SU-DHL-6 (cell line): ENCODE results near the gene STAM.
A peak's percentile ranks its signal among the peaks of the same experiment; 100 is the strongest.

Source experiments
- H2AFZ ChIP-seq: fragments of 200-600 bp; sonication (generic); 2 replicates; pipeline ENCODE4 v1.6.1; 2014; ENCODE audit warnings: low read depth, mild to moderate bottlenecking, moderate library complexity, mixed read lengths, antibody characterized with exemption, low read length; ENCODE audit not compliant: severe bottlenecking
- H3F3A ChIP-seq: fragments of 200-600 bp; shearing (Covaris generic); 2 replicates; pipeline ENCODE4 v1.6.0; 2016; ENCODE audit warnings: antibody characterized with exemption, mild to moderate bottlenecking; ENCODE audit not compliant: insufficient read depth
- H3K27ac ChIP-seq: fragments of 200-600 bp; sonication (generic); 2 replicates; pipeline ENCODE4 v1.5.1; 2016; ENCODE audit warnings: low read depth, mild to moderate bottlenecking, low read length, moderate library complexity, mixed read lengths
- H3K27me3 ChIP-seq: fragments of 200-600 bp; sonication (generic), shearing (Covaris generic); 2 replicates; pipeline ENCODE4 v1.6.0; 2014; ENCODE audit warnings: mild to moderate bottlenecking, low read length
- H3K36me3 ChIP-seq: fragments of 200-600 bp; sonication (generic); 2 replicates; pipeline ENCODE4 v1.6.1; 2014; ENCODE audit warnings: mild to moderate bottlenecking, low read length, mixed read lengths
- H3K4me2 ChIP-seq: fragments of 300-600, 200-600 bp; shearing (Covaris generic), sonication (generic); 2 replicates; pipeline ENCODE4 v1.6.0; 2014; ENCODE audit warnings: low read length, low read depth, mild to moderate bottlenecking; ENCODE audit not compliant: poor library complexity, severe bottlenecking
- H3K4me3 ChIP-seq: fragments of 200-600 bp; sonication (generic); 2 replicates; pipeline ENCODE4 v1.5.1; 2014; ENCODE audit warnings: antibody characterized with exemption, low read length, mild to moderate bottlenecking, mixed read lengths; ENCODE audit not compliant: insufficient read depth, poor library complexity, severe bottlenecking
- H3K79me2 ChIP-seq: fragments of 200-600 bp; sonication (generic); 2 replicates; pipeline ENCODE4 v1.6.1; 2014; ENCODE audit warnings: mild to moderate bottlenecking, low read length, moderate library complexity; ENCODE audit not compliant: insufficient read depth
- H3K9ac ChIP-seq: fragments of 200-600 bp; sonication (generic); 2 replicates; pipeline ENCODE4 v1.7.0; 2014; ENCODE audit warnings: mild to moderate bottlenecking, low read length
- H3K9me2 ChIP-seq: fragments of 200-600 bp; sonication (generic); replicated peaks from 2 replicates; pipeline ENCODE4 v1.6.1; 2014; ENCODE audit warnings: low read length; ENCODE audit not compliant: insufficient read depth
- H3K9me3 ChIP-seq: fragments of 200-600 bp; sonication (generic); 2 replicates; pipeline ENCODE4 v1.6.1; 2014; ENCODE audit warnings: low read length, mixed read lengths; ENCODE audit not compliant: insufficient read depth
- H4K20me1 ChIP-seq: fragments of 200-600 bp; sonication (generic); 2 replicates; pipeline ENCODE4 v1.6.1; 2014; ENCODE audit warnings: low read depth, mild to moderate bottlenecking, antibody characterized with exemption, low read length, moderate library complexity, mixed read lengths
- CTCF ChIP-seq: fragments of 200-600 bp; sonication (generic); IDR thresholded peaks from one replicate; pipeline ENCODE4 v1.5.1; 2017; ENCODE audit warnings: antibody characterized with exemption, mild to moderate bottlenecking, low read length, moderate library complexity; ENCODE audit not compliant: insufficient read depth, poor library complexity, severe bottlenecking
- EZH2phosphoT487 ChIP-seq: fragments of 200-600 bp; sonication (generic), shearing (Covaris generic); conservative IDR thresholded peaks from 2 replicates; pipeline ENCODE4 v1.6.1; 2018; ENCODE audit warnings: mild to moderate bottlenecking, antibody characterized with exemption, low read length, moderate library complexity, mixed read lengths

The STAM gene

GRCh38 chr10:17668435-17669184 is 24.7 kb downstream of the STAM start:
- no peak overlapping the region for H3K9ac ChIP-seq
- H3K36me3 ChIP-seq = no peaks in the 10 kb centered on the region
- H3K4me3 ChIP-seq = no peak overlapping the region
- H3K27me3 ChIP-seq = no peaks in the 10 kb centered on the region
- peaks cover 19% of the 10 kb centered on the region for H3K79me2 ChIP-seq
- H2AFZ ChIP-seq = no peak overlapping the region
- 0 out of 2 replicates have a peak, but pooled peaks cover 3% of the 10 kb centered on the region for H3F3A ChIP-seq
- H3K9me2 ChIP-seq = no peaks in the 10 kb centered on the region
- no peak for TF ChIP-seq EZH2phosphoT487
- no peak for TF ChIP-seq CTCF
- peak overlapping the region; percentile 32 for H3K4me2 ChIP-seq
- no peaks in the 10 kb centered on the region for H3K9me3 ChIP-seq
- H3K27ac ChIP-seq = no peak overlapping the region
- H4K20me1 ChIP-seq = peaks cover 6% of the 10 kb centered on the region; the same call in 1 of the 2 replicates

GRCh38 chr10:17669185-17669872 is 25.4 kb downstream of the STAM start:
- Histone ChIP-seq H3K9ac (no peak overlapping the region), H3K27me3 (no peaks in the 10 kb centered on the region), H2AFZ (no peak overlapping the region), H3K79me2 (peaks cover 22% of the 10 kb centered on the region), H3K9me2 (no peaks in the 10 kb centered on the region), H3F3A (0 out of 2 replicates have a peak, but pooled peaks cover 3% of the 10 kb centered on the region), H3K9me3 (no peaks in the 10 kb centered on the region), H3K36me3 (no peaks in the 10 kb centered on the region), H3K4me3 (no peak overlapping the region), H4K20me1 (peaks cover 6% of the 10 kb centered on the region; the same call in 1 of the 2 replicates), H3K4me2 (peak overlapping the region; percentile 32), H3K27ac (no peak overlapping the region)
- TF ChIP-seq EZH2phosphoT487 (no peak), CTCF (no peak)

GRCh38 chr10:17671307-17671706 is 27.4 kb downstream of the STAM start:
- H3K79me2 ChIP-seq = peaks cover 22% of the 10 kb centered on the region
- TF ChIP-seq CTCF (no peak), EZH2phosphoT487 (no peak)
- no peaks in the 10 kb centered on the region for H3K9me2 ChIP-seq
- H3K27me3 ChIP-seq = no peaks in the 10 kb centered on the region
- H3K9me3 ChIP-seq = no peaks in the 10 kb centered on the region
- no peak overlapping the region for H3K4me2 ChIP-seq
- no peak overlapping the region for H3K9ac ChIP-seq
- H3F3A ChIP-seq = no peaks in the 10 kb centered on the region
- H4K20me1 ChIP-seq = peaks cover 4% of the 10 kb centered on the region; the same call in 1 of the 2 replicates
- no peak overlapping the region for H3K4me3 ChIP-seq
- H3K27ac ChIP-seq = no peak overlapping the region
- no peaks in the 10 kb centered on the region for H3K36me3 ChIP-seq
- H2AFZ ChIP-seq = no peak overlapping the region
